ENCODE results near the gene TIMP4. TPM values are rescaled to one million over a fixed set of nuclear protein-coding genes. Genes with fewer than 3 reads are reported as not detected.

The TIMP4 gene
- total RNA-seq, 1 experiment from 2014 or later: not detected

- intact Hi-C loops (cut with micrococcal nuclease; ENCODE audit: unreplicated experiment) (loop anchor here (10.0 kb wide), 1 partner anchor 91 kb away; the partner anchor contains the start of gene PPARG), in situ Hi-C loops (cut with HindIII; ENCODE audit: low pct_unique_long_range_greater_than_20kb, low sequenced_read_pairs) (no loop called here)
- Histone ChIP-seq H3K27ac (ENCODE audit: low read length) (peak overlapping the region; percentile 86), H3K27me3 (ENCODE audit: control insufficient read depth, insufficient read depth, low read length) (no peaks in the 10 kb centered on the region), H3K36me3 (ENCODE audit: control insufficient read depth, insufficient read depth, low read length) (no peaks in the 10 kb centered on the region), H3K4me3 (ENCODE audit: low read depth in 2 of 2, low read length in 2 of 2) (no peak overlapping the region), H3K9me3 (ENCODE audit: control insufficient read depth, insufficient read depth, low read depth, low read length) (no peaks in the 10 kb centered on the region), H3K4me1 (ENCODE audit: control insufficient read depth, insufficient read depth, low read length) (peaks cover 33% of the 10 kb centered on the region)
- DNase-seq (ENCODE audit: low read depth, low spot score) (peak; percentile 73), ATAC-seq (peak; percentile 45)
- TF ChIP-seq SIN3A (IDR thresholded peaks at IDR 0.05; ENCODE audit: borderline replicate concordance, insufficient read depth, low read depth, low read length) (no peak), REST (IDR thresholded peaks at IDR 0.05; ENCODE audit: insufficient read depth in 1 of 2, low read depth in 2 of 2, low read length in 1 of 2) (no peak), POLR2AphosphoS5 (IDR thresholded peaks at IDR 0.05; ENCODE audit: low read depth, low read length) (no peak), TCF7L2 (IDR thresholded peaks at IDR 0.05; ENCODE audit: low read depth, low read length) (no peak)
- TF ChIP-seq, protein P1, sequence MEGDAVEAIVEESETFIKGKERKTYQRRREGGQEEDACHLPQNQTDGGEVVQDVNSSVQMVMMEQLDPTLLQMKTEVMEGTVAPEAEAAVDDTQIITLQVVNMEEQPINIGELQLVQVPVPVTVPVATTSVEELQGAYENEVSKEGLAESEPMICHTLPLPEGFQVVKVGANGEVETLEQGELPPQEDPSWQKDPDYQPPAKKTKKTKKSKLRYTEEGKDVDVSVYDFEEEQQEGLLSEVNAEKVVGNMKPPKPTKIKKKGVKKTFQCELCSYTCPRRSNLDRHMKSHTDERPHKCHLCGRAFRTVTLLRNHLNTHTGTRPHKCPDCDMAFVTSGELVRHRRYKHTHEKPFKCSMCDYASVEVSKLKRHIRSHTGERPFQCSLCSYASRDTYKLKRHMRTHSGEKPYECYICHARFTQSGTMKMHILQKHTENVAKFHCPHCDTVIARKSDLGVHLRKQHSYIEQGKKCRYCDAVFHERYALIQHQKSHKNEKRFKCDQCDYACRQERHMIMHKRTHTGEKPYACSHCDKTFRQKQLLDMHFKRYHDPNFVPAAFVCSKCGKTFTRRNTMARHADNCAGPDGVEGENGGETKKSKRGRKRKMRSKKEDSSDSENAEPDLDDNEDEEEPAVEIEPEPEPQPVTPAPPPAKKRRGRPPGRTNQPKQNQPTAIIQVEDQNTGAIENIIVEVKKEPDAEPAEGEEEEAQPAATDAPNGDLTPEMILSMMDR (IDR thresholded peaks at IDR 0.05): no peak
- POLR2A ChIA-PET: no interaction called here
- BruUV-seq (replicated peaks): no TSS peak
- CTCF ChIA-PET: interaction anchor here (0.6 kb wide), 1 partner anchor 93 kb away, joined by 3 read pairs; no protein-coding TSS in a partner anchor
Measured at GRCh38 chr3:12194209-12194608, 35.5 kb upstream of the TIMP4 start.

- H3K9me3 ChIP-seq (ENCODE audit: control insufficient read depth, insufficient read depth, low read depth, low read length): no peaks in the 10 kb centered on the region
- peaks cover 32% of the 10 kb centered on the region for H3K4me1 ChIP-seq (ENCODE audit: control insufficient read depth, insufficient read depth, low read length)
- ChIA-PET POLR2A (no interaction called here), CTCF (no interaction called here)
- DNase-seq (ENCODE audit: low read depth, low spot score) (peak; percentile 86), ATAC-seq (peak; percentile 92)
- intact Hi-C loops (cut with micrococcal nuclease; ENCODE audit: unreplicated experiment) (loop anchor here (10.0 kb wide), 1 partner anchor 91 kb away; the partner anchor contains the start of gene PPARG), in situ Hi-C loops (cut with HindIII; ENCODE audit: low pct_unique_long_range_greater_than_20kb, low sequenced_read_pairs) (no loop called here)
- no TSS peak for BruUV-seq (replicated peaks)
- H3K4me3 ChIP-seq (ENCODE audit: low read depth in 2 of 2, low read length in 2 of 2): no peak overlapping the region
- peak overlapping the region; percentile 86 for H3K27ac ChIP-seq (ENCODE audit: low read length)
- H3K27me3 ChIP-seq (ENCODE audit: control insufficient read depth, insufficient read depth, low read length): no peaks in the 10 kb centered on the region
- no peak for TF ChIP-seq SIN3A (IDR thresholded peaks at IDR 0.05; ENCODE audit: borderline replicate concordance, insufficient read depth, low read depth, low read length)
- peak; percentile 33; the same call in 1 of the 2 replicates for TF ChIP-seq TCF7L2 (IDR thresholded peaks at IDR 0.05; ENCODE audit: low read depth, low read length)
- peak; percentile 51; the same call in 1 of the 2 replicates for TF ChIP-seq POLR2AphosphoS5 (IDR thresholded peaks at IDR 0.05; ENCODE audit: low read depth, low read length)
- TF ChIP-seq, protein P1 (IDR thresholded peaks at IDR 0.05): no peak
- no peak for TF ChIP-seq REST (IDR thresholded peaks at IDR 0.05; ENCODE audit: insufficient read depth in 1 of 2, low read depth in 2 of 2, low read length in 1 of 2)
- H3K36me3 ChIP-seq (ENCODE audit: control insufficient read depth, insufficient read depth, low read length): no peaks in the 10 kb centered on the region
Measured at GRCh38 chr3:12193485-12194165, 34.9 kb upstream of the TIMP4 start.

Data from Panc1 (cell line).